Ovary (tissue), 3 donors: ENCODE measurements around the gene ZPBP.

ENCODE experiments used
- EP300 ChIP-seq: sonication (generic); formaldehyde crosslinking; IDR thresholded peaks from one replicate; pipeline ENCODE4 v1.6.1; 2017; ENCODE audit warnings: antibody characterized with exemption
- POLR2A ChIP-seq: fragments of 450-650 bp; IDR thresholded peaks from one replicate; pipeline ENCODE4 v1.6.1; 2017; ENCODE audit warnings: antibody characterized with exemption, mild to moderate bottlenecking, moderate library complexity
- TF ChIP-seq, protein P1 (sequence below), 3 donors: fragments of 450-650 bp in 2 of 3; fragments of 200-600 bp in 1 of 3; IDR thresholded peaks; one replicate each; pipeline versions ENCODE4 v1.5.1 to v1.8.0; 2016 to 2022; ENCODE audit warnings: antibody characterized with exemption in 3 of 3, mild to moderate bottlenecking in 1 of 3
- donor health status: DM: no; HTN: no; CAD: no.

DNA sequence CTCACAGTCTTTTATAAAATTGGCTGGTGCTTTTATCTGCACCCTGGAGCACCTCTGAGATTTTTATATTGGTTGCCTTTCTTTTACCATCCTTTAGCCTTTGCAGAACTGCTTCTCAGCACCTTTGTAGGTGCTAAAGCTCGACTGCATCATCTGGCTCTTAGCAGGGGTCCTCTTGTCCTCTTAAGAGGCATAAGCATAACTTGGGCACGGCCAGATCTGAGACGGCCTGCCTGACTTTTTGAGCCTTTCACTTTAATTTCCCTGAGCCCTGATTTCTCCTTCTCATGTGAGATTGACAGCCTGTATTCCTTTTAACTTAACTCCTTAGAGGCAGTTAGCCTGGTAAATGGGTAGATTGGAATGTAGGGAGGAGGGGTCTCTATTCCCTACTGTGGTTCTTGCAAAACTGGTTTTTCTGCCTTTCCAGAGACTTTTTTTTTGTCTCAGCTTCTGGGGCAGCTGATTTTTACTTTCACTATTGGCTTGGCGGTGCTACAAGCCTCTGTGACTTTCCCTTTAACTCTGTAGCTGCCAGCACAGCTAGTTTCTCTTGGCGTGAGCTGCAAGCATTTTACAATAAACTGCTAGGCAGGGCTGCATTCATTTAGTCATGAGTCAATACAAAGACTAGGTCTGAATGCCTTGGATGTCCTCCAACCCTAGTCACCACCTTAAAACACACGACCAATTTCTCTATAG lies 24.0 kb downstream of the ZPBP start:
- no peak for TF ChIP-seq EP300
- TF ChIP-seq, protein P1, sequence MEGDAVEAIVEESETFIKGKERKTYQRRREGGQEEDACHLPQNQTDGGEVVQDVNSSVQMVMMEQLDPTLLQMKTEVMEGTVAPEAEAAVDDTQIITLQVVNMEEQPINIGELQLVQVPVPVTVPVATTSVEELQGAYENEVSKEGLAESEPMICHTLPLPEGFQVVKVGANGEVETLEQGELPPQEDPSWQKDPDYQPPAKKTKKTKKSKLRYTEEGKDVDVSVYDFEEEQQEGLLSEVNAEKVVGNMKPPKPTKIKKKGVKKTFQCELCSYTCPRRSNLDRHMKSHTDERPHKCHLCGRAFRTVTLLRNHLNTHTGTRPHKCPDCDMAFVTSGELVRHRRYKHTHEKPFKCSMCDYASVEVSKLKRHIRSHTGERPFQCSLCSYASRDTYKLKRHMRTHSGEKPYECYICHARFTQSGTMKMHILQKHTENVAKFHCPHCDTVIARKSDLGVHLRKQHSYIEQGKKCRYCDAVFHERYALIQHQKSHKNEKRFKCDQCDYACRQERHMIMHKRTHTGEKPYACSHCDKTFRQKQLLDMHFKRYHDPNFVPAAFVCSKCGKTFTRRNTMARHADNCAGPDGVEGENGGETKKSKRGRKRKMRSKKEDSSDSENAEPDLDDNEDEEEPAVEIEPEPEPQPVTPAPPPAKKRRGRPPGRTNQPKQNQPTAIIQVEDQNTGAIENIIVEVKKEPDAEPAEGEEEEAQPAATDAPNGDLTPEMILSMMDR (IDR thresholded peaks at IDR 0.05): no peak
- no peak for TF ChIP-seq POLR2A
